Coronary artery (tissue), 2 donors: ENCODE measurements around the gene MT1G.

Source experiments
- DNase-seq: peaks from one replicate; pipeline ENCODE4 v3.0.0-alpha.2; 2017; ENCODE audit warnings: low spot score
- H3K27ac ChIP-seq, 2 donors: fragments of 200-600 bp; sonication (generic); one replicate each; pipeline ENCODE4 v1.5.1; 2016 to 2019
- H3K4me3 ChIP-seq: fragments of 200-600 bp; sonication (generic); 2 replicates; pipeline ENCODE4 v1.5.1; 2016; ENCODE audit warnings: mild to moderate bottlenecking, moderate library complexity
- CTCF ChIP-seq: fragments of 200-600 bp; sonication (generic); IDR thresholded peaks from one replicate; pipeline ENCODE4 v1.5.1; 2019; ENCODE audit warnings: antibody characterized with exemption

MT1G gene

GRCh38 chr16:56632848-56633365 lies 35.0 kb downstream of the MT1G start:
- Histone ChIP-seq H3K27ac (peak overlapping the region; percentile 85 to 90), H3K4me3 (peak overlapping the region; percentile 72)
- TF ChIP-seq CTCF, result no peak
- DNase-seq, result no peak

- Histone ChIP-seq H3K4me3 (peak within 1 kb of the TSS; percentile 72), H3K27ac (peak within 1 kb of the TSS; percentile 85 to 90)
- DNase-seq, result peak; percentile 92
- no peak for TF ChIP-seq CTCF
Measured at GRCh38 chr16:56632156-56632847, 35.6 kb downstream of the MT1G start, which contains the start of gene MT1M. Gene MT1M (plus strand): TSS chr16:56632659. CDS start chr16:56632732, 73 bp downstream.

GRCh38 chr16:56631832-56632155 lies 36.1 kb downstream of the MT1G start:
- peak overlapping the region; percentile 72 for H3K4me3 ChIP-seq
- no peak for DNase-seq
- TF ChIP-seq CTCF, result no peak
- H3K27ac ChIP-seq, result peak overlapping the region; percentile 85 to 90

- H3K4me3 ChIP-seq, result no peak overlapping the region
- no peak for DNase-seq
- peak overlapping the region; percentile 85 to 90 for H3K27ac ChIP-seq
- no peak for TF ChIP-seq CTCF
Measured at GRCh38 chr16:56631197-56631596, 36.7 kb downstream of the MT1G start.

- no peak overlapping the region for H3K4me3 ChIP-seq
- TF ChIP-seq CTCF, result no peak
- DNase-seq, result no peak
- H3K27ac ChIP-seq, result no peak overlapping the region
Measured at GRCh38 chr16:56630134-56630533, 37.7 kb downstream of the MT1G start.

- H3K27ac ChIP-seq, result peak overlapping the region in 1 of 2 donors; percentile 46
- no peak overlapping the region for H3K4me3 ChIP-seq
- no peak for TF ChIP-seq CTCF
- DNase-seq, result no peak
Measured at GRCh38 chr16:56629531-56629930, 38.3 kb downstream of the MT1G start.
